CD14-positive monocyte (primary cell): ENCODE data around the gene NAA10. TPM values are rescaled to one million over a fixed set of nuclear protein-coding genes. Genes with fewer than 3 reads are reported as not detected.

ENCODE experiments used
- DNase-seq, 3 donors: peaks; one replicate each; pipeline ENCODE4 v3.0.0-alpha.2; 2011 to 2022
- H2AFZ ChIP-seq: 2 replicates; pipeline ENCODE4 v1.6.0; 2012; ENCODE audit warnings: mild to moderate bottlenecking, low read depth, low read length, inconsistent platforms; ENCODE audit not compliant: insufficient read depth, poor library complexity, severe bottlenecking
- H3K27ac ChIP-seq, 2 donors: 1 replicate in 1 of 2; 2 replicates in 1 of 2; pipeline ENCODE4 v1.5.1; 2012 to 2013; ENCODE audit warnings: low read length in 2 of 2, control low read depth in 1 of 2, inconsistent platforms in 1 of 2, low read depth in 1 of 2, mild to moderate bottlenecking in 1 of 2
- H3K27me3 ChIP-seq, 2 donors: one replicate each; pipeline versions ENCODE4 v1.6.0 to v1.6.1; 2011 to 2013; ENCODE audit warnings: low read length in 2 of 2; ENCODE audit not compliant: control insufficient read depth in 2 of 2, insufficient read depth in 2 of 2
- H3K36me3 ChIP-seq, 2 donors: replicated peaks in 1 of 2; 1 replicate in 1 of 2; 2 replicates in 1 of 2; pipeline versions ENCODE4 v1.5.1 to v1.6.1; 2012 to 2013; ENCODE audit warnings: low read length in 2 of 2, control low read depth in 1 of 2, inconsistent platforms in 1 of 2, mild to moderate bottlenecking in 1 of 2; ENCODE audit not compliant: insufficient read depth in 2 of 2, control insufficient read depth in 1 of 2
- H3K4me1 ChIP-seq, 2 donors: 1 replicate in 1 of 2; 2 replicates in 1 of 2; pipeline versions ENCODE4 v1.5.1 to v1.6.1; 2012 to 2013; ENCODE audit warnings: low read length in 2 of 2, control low read depth in 1 of 2, inconsistent platforms in 1 of 2, mild to moderate bottlenecking in 1 of 2, moderate library complexity in 1 of 2; ENCODE audit not compliant: insufficient read depth in 2 of 2, control insufficient read depth in 1 of 2
- H3K4me2 ChIP-seq: replicated peaks from 2 replicates; pipeline ENCODE3; 2012; ENCODE audit warnings: low read length, moderate library complexity, mild to moderate bottlenecking; ENCODE audit not compliant: poor library complexity, severe bottlenecking; ENCODE audit errors: extremely low read depth
- H3K4me3 ChIP-seq, 3 experiments: fragments of 200-600 bp in 1 of 3; sonication (generic) in 1 of 3; replicated peaks in 1 of 3; 1 replicate in 2 of 3; 2 replicates in 1 of 3; pipeline ENCODE4 v1.5.1; 2011 to 2013; ENCODE audit warnings: low read length in 3 of 3, mild to moderate bottlenecking in 3 of 3, control low read depth in 2 of 3, low read depth in 2 of 3, inconsistent platforms in 1 of 3, moderate library complexity in 1 of 3
- H3K79me2 ChIP-seq: 2 replicates; pipeline ENCODE4 v1.6.0; 2012; ENCODE audit warnings: mild to moderate bottlenecking, control low read depth, inconsistent platforms, low read length, moderate library complexity; ENCODE audit not compliant: insufficient read depth
- H3K9ac ChIP-seq: 2 replicates; pipeline ENCODE4 v1.6.0; 2017; ENCODE audit warnings: low read length, mild to moderate bottlenecking; ENCODE audit not compliant: insufficient read depth, poor library complexity, severe bottlenecking
- H3K9me3 ChIP-seq, 2 donors: replicated peaks in 1 of 2; 1 replicate in 1 of 2; 2 replicates in 1 of 2; pipeline versions ENCODE4 v1.5.1 to v1.6.1; 2012 to 2013; ENCODE audit warnings: low read length in 2 of 2, control low read depth in 1 of 2; ENCODE audit not compliant: control insufficient read depth in 1 of 2, insufficient read depth in 1 of 2
- H4K20me1 ChIP-seq: 2 replicates; pipeline ENCODE4 v1.6.0; 2012; ENCODE audit warnings: mild to moderate bottlenecking, low read length, control low read depth, moderate library complexity; ENCODE audit not compliant: insufficient read depth
- H3K27ac Mint-ChIP-seq, 7 donors: one replicate each; pipeline ENCODE4 v1.8.0; 2020; ENCODE audit warnings: mild to moderate bottlenecking in 7 of 7, mixed read lengths in 7 of 7, moderate library complexity in 6 of 7, inconsistent platforms in 2 of 7
- H3K27me3 Mint-ChIP-seq, 3 donors: one replicate each; pipeline ENCODE4 v1.8.0; 2021 to 2022; ENCODE audit warnings: low read depth in 3 of 3, mild to moderate bottlenecking in 3 of 3, mixed read lengths in 3 of 3, moderate library complexity in 3 of 3, inconsistent platforms in 1 of 3
- H3K36me3 Mint-ChIP-seq, 2 donors: one replicate each; pipeline ENCODE4 v1.8.0; 2020; ENCODE audit warnings: mixed read lengths in 2 of 2, inconsistent platforms in 1 of 2, mild to moderate bottlenecking in 1 of 2
- H3K4me1 Mint-ChIP-seq: one replicate; pipeline ENCODE4 v1.8.0; 2020; ENCODE audit warnings: mild to moderate bottlenecking, mixed read lengths
- H3K4me3 Mint-ChIP-seq, 2 donors: one replicate each; pipeline ENCODE4 v1.8.0; 2020; ENCODE audit warnings: mild to moderate bottlenecking in 2 of 2, mixed read lengths in 2 of 2, moderate library complexity in 1 of 2
- H3K9me3 Mint-ChIP-seq, 7 donors: one replicate each; pipeline ENCODE4 v1.8.0; 2020 to 2022; ENCODE audit warnings: mixed read lengths in 7 of 7, mild to moderate bottlenecking in 6 of 7, moderate library complexity in 6 of 7, inconsistent platforms in 2 of 7
- WGBS: methylation state at CpG from one replicate; pipeline ENCODE4 v1.1.5; 2013; ENCODE audit warnings: missing lambda C conversion rate; ENCODE audit not compliant: insufficient coverage; 5-methylcytosine and 5-hydroxymethylcytosine counted together
- intact Hi-C, 2 donors: fragments of 100-400 bp; cut with micrococcal nuclease; formaldehyde crosslinking; loops; one replicate each; pipeline versions ENCODE4 v1.15.0 to v1.15.1; 2023
- polyA plus RNA-seq, 3 donors: library from polyadenylated mRNA; depleted of rRNA in 1 of 3; unstranded in 2 of 3; stranded (reverse) in 1 of 3; fragments of 300-500 nt in 2 of 3; fragments of >200 nt in 1 of 3; fragmentation: Illumina TruSeq in 2 of 3; gene quantifications; 1 replicate in 2 of 3; 2 replicates in 1 of 3; pipeline ENCODE4 v1.2.3, GENCODE V29; 2012 to 2021
- TF ChIP-seq, protein P1 (sequence below): fragments of 200-600 bp; IDR thresholded peaks from one replicate; pipeline ENCODE4 v1.8.0; 2022; ENCODE audit warnings: antibody characterized with exemption, mild to moderate bottlenecking

The NAA10 gene
- polyA plus RNA-seq, 3 donors, result 46.7 to 109 (median 47.9) TPM

DNA sequence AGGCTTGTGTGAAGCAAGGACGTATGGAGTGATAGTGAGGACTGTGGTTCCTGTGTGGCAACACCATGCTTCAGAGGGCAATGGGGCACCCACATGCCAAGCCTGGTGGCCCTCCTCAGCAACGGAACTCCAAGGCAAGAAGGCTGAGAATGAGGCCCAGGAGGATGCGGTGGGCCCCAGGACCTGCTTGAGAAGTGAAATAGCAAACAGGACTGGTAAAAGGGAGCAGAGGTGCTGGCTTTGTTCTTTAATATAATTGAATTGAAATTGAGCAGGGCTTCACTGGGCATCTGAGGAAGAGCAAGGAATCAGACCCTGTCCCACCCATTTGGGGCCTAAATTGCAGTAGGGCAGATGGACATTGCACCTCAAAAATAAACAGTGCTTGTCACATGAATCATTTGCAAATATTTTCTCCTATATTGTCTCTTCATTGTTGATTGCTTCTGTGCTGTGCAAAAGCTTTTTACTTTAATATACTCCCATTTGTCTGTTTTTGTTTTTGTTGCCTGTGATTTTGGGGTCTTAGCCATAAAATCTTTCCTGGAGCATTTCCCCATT, 40.0 kb upstream of the NAA10 start:
- Mint-ChIP-seq H3K9me3 (peaks cover 0 to 17% (median 8%) of the 10 kb centered on the region in 7 donors), H3K4me1 (peaks cover 24% of the 10 kb centered on the region), H3K27ac (peak overlapping the region; percentile 82 to 99 (median 93)), H3K27me3 (peaks cover 0 to 40% (median 0%) of the 10 kb centered on the region in 3 donors), H3K36me3 (no peaks in the 10 kb centered on the region), H3K4me3 (peak overlapping the region in 1 of 2 donors; percentile 84)
- intact Hi-C loops, result loop anchor here (5.0 kb wide), 2 partner anchors 32 to 37 kb away; no protein-coding TSS in a partner anchor
- Histone ChIP-seq H3K9me3 (no peaks in the 10 kb centered on the region), H2AFZ (peak overlapping the region; percentile 19), H3K9ac (peak overlapping the region; percentile 10), H3K36me3 (no peaks in the 10 kb centered on the region), H3K79me2 (peaks cover 50% of the 10 kb centered on the region), H4K20me1 (peaks cover 21% of the 10 kb centered on the region), H3K27me3 (no peaks in the 10 kb centered on the region), H3K4me1 (peaks cover 24 to 29% of the 10 kb centered on the region in 2 donors), H3K4me3 (no peak overlapping the region), H3K27ac (peak overlapping the region; percentile 99 to 100), H3K4me2 (peak overlapping the region; percentile 87)
- 24% methylated on average over 2 of the region's 3 CpGs for WGBS
- DNase-seq, result peak in 2 of 3 donors; percentile 32 to 35
- TF ChIP-seq, protein P1, sequence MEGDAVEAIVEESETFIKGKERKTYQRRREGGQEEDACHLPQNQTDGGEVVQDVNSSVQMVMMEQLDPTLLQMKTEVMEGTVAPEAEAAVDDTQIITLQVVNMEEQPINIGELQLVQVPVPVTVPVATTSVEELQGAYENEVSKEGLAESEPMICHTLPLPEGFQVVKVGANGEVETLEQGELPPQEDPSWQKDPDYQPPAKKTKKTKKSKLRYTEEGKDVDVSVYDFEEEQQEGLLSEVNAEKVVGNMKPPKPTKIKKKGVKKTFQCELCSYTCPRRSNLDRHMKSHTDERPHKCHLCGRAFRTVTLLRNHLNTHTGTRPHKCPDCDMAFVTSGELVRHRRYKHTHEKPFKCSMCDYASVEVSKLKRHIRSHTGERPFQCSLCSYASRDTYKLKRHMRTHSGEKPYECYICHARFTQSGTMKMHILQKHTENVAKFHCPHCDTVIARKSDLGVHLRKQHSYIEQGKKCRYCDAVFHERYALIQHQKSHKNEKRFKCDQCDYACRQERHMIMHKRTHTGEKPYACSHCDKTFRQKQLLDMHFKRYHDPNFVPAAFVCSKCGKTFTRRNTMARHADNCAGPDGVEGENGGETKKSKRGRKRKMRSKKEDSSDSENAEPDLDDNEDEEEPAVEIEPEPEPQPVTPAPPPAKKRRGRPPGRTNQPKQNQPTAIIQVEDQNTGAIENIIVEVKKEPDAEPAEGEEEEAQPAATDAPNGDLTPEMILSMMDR, result no peak

DNA sequence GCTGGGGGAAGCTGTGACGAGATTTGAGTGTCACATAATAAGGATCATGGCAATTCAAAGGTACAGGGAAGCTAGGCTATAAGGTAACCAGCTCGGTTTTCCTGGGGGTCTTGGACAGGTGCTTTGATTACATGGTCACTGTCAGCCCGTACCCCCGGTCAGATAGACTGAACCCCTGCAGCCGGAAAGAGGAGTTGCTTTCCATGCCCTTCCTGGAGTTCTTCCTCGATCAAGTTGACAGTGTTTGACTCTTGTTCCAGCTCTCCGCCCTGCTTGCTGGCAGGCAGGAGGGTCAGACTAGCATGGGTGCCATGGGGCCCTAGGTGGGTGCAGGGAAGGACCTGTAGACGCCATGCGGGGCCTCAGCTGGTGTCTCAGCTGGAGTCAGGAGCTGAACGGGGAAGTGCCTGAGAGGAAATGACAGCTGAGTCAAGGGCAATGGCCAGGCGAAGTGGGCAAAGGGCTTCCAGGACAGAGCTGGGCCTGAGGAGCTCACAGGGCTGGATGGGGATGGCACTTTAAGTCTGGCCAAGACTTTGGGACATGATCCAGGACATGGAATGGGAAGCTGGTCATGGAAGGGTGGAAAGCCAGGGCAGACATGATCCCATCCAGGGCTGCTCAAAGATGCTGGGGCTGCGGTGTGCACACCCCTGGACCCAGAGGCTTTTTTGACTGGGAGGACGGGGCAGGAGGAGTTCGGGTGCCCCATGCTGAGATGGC, 39.3 kb upstream of the NAA10 start:
- H3K4me3 ChIP-seq, result peak overlapping the region in 1 of 3 experiments; percentile 71
- peak overlapping the region; percentile 99 to 100 for H3K27ac ChIP-seq
- peak overlapping the region; percentile 10 for H3K9ac ChIP-seq
- TF ChIP-seq, protein P1, result no peak
- Mint-ChIP-seq H3K9me3 (peaks cover 0 to 18% (median 8%) of the 10 kb centered on the region in 7 donors), H3K4me1 (peaks cover 30% of the 10 kb centered on the region), H3K4me3 (peak overlapping the region; percentile 32 to 84), H3K27ac (peak overlapping the region; percentile 82 to 99 (median 93)), H3K36me3 (peaks cover 0 to 2% of the 10 kb centered on the region in 2 donors), H3K27me3 (peaks cover 0 to 38% (median 0%) of the 10 kb centered on the region in 3 donors)
- H2AFZ ChIP-seq, result peak overlapping the region; percentile 19
- H3K4me2 ChIP-seq, result peak overlapping the region; percentile 87
- H3K36me3 ChIP-seq, result no peaks in the 10 kb centered on the region
- peaks cover 56% of the 10 kb centered on the region for H3K79me2 ChIP-seq
- peaks cover 28% of the 10 kb centered on the region for H4K20me1 ChIP-seq
- DNase-seq, result peak; percentile 54 to 72 (median 64)
- 43% methylated on average over 8 of the region's 14 CpGs for WGBS
- peaks cover 31 to 36% of the 10 kb centered on the region in 2 donors for H3K4me1 ChIP-seq
- intact Hi-C loops, result loop anchor here (5.0 kb wide), 2 partner anchors 33 to 38 kb away; no protein-coding TSS in a partner anchor
- H3K9me3 ChIP-seq, result no peaks in the 10 kb centered on the region
- H3K27me3 ChIP-seq, result no peaks in the 10 kb centered on the region
